GM12878 (cell line): ENCODE measurements around the gene PPIP5K1.

Experiments
- ETV6 ChIP-seq, 2 experiments: fragments of 450-650 bp in 1 of 2; IDR thresholded peaks in 1 of 2; conservative IDR thresholded peaks in 1 of 2; 2 replicates each; pipeline ENCODE4 v1.6.1; 2014; ENCODE audit warnings: antibody characterized with exemption in 1 of 2, borderline replicate concordance in 1 of 2, low read depth in 1 of 2, mild to moderate bottlenecking in 1 of 2, moderate library complexity in 1 of 2
- HDGF ChIP-seq: fragments of 450-650 bp; IDR thresholded peaks from 2 replicates; pipeline ENCODE4 v1.6.1; 2016; ENCODE audit warnings: antibody characterized with exemption
- YY1 ChIP-seq: IDR thresholded peaks from 2 replicates; pipeline ENCODE4 v1.6.1; 2011; ENCODE audit warnings: low read depth, mild to moderate bottlenecking, low read length

DNA sequence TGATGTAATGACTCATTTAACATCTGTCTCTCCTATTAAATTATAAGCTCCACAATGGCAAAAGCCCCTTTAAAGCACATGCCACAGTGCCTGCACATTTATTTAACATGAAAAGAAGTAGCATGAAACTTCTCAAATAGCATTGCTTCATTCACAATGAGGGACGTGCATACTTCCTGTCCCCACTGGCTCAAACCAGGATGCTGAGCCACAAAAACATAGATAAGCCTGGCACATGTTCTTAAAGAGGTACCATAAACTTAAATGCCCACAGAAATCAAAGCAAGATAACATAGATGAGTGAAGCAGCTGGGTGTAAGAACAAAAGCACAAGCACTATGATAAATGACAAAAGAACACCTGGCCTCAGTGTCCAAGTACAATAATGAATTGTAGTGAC is 100.8 kb downstream of the PPIP5K1 start:
- TF ChIP-seq HDGF (no peak), YY1 (no peak), ETV6 (conservative IDR thresholded peaks at IDR 0.05 in 1 of 2, IDR thresholded peaks at IDR 0.05 in 1 of 2; ENCODE audit: borderline replicate concordance in 1 of 2, low read depth in 1 of 2) (no peak)
